Tibial nerve (tissue), 4 donors: ENCODE results near the gene FYCO1. TPM values are rescaled to one million over a fixed set of nuclear protein-coding genes. Genes with fewer than 3 reads are reported as not detected.
A peak's percentile ranks its signal among the peaks of the same experiment; 100 is the strongest.

Experiments used
- DNase-seq, 2 donors: peaks; one replicate each; pipeline ENCODE4 v3.0.0-alpha.2; 2019; ENCODE audit warnings: low spot score in 2 of 2
- H3K27ac ChIP-seq, 4 donors: fragments of 200-600 bp; sonication (generic) in 3 of 4; one replicate each; pipeline ENCODE4 v1.5.1; 2017 to 2019; ENCODE audit warnings: mild to moderate bottlenecking in 1 of 4
- H3K27me3 ChIP-seq, 2 donors: fragments of 200-600 bp; sonication (generic) in 1 of 2; one replicate each; pipeline versions ENCODE4 v1.5.1 to v1.6.0; 2017 to 2019
- H3K36me3 ChIP-seq, 3 donors: fragments of 200-600 bp; sonication (generic); one replicate each; pipeline ENCODE4 v1.5.1; 2018 to 2019
- H3K4me1 ChIP-seq, 4 donors: fragments of 200-600 bp; sonication (generic) in 3 of 4; one replicate each; pipeline ENCODE4 v1.5.1; 2017 to 2019
- H3K4me3 ChIP-seq, 4 donors: fragments of 200-600 bp; sonication (generic) in 3 of 4; one replicate each; pipeline ENCODE4 v1.5.1; 2017 to 2019; ENCODE audit warnings: mild to moderate bottlenecking in 1 of 4, moderate library complexity in 1 of 4
- H3K9me3 ChIP-seq, 4 donors: fragments of 200-600 bp; sonication (generic) in 3 of 4; one replicate each; pipeline ENCODE4 v1.5.1; 2017 to 2019
- EP300 ChIP-seq, 2 donors: sonication (generic); formaldehyde crosslinking; IDR thresholded peaks; one replicate each; pipeline ENCODE4 v1.6.1; 2017; ENCODE audit warnings: antibody characterized with exemption in 2 of 2, mild to moderate bottlenecking in 1 of 2
- POLR2A ChIP-seq, 2 donors: fragments of 450-650 bp; IDR thresholded peaks; one replicate each; pipeline ENCODE4 v1.6.1; 2017; ENCODE audit warnings: antibody characterized with exemption in 2 of 2, mild to moderate bottlenecking in 2 of 2, moderate library complexity in 2 of 2
- WGBS, 2 donors: methylation state at CpG; one replicate each; pipeline ENCODE4 v1.1.5; 2018; 5-methylcytosine and 5-hydroxymethylcytosine counted together
- total RNA-seq, 4 donors: library from RNA; depleted of rRNA; stranded (reverse); fragments of >200 nt; gene quantifications; one replicate each; pipeline ENCODE4 v1.1.0, GENCODE V29; 2016
- TF ChIP-seq, protein P1 (sequence below), 5 experiments: fragments of 200-600 bp in 3 of 5; fragments of 450-650 bp in 2 of 5; sonication (generic) in 3 of 5; IDR thresholded peaks; one replicate each; pipeline ENCODE4 v1.5.1; 2016 to 2019; ENCODE audit warnings: antibody characterized with exemption in 5 of 5, mild to moderate bottlenecking in 3 of 5, moderate library complexity in 2 of 5

The FYCO1 gene
- total RNA-seq, 4 donors from 2014 or later = 61.7 to 85.2 (median 67.9) TPM

DNA sequence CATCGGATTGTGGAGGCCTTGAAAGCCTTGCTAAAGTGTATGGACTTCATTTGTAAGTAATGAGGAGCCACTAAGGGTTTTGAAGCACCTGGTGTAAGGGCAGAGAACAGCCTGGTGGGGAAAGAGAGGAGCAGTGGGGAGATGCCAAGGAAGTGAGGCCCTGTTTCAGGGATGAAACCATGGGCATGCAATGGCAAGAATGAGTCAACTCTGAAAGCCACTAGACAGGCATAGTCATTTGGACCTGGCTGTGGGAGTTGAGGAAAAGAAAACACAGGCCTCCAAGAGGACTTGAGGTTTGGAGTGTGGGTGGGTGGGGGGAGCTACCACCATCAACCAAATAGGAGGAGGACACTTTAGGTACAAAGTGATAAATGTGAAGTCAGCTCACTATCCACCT is 24.1 kb upstream of the FYCO1 start:
- TF ChIP-seq EP300 (IDR thresholded peaks at IDR 0.05) (no peak), POLR2A (IDR thresholded peaks at IDR 0.05) (no peak)
- TF ChIP-seq, protein P1, sequence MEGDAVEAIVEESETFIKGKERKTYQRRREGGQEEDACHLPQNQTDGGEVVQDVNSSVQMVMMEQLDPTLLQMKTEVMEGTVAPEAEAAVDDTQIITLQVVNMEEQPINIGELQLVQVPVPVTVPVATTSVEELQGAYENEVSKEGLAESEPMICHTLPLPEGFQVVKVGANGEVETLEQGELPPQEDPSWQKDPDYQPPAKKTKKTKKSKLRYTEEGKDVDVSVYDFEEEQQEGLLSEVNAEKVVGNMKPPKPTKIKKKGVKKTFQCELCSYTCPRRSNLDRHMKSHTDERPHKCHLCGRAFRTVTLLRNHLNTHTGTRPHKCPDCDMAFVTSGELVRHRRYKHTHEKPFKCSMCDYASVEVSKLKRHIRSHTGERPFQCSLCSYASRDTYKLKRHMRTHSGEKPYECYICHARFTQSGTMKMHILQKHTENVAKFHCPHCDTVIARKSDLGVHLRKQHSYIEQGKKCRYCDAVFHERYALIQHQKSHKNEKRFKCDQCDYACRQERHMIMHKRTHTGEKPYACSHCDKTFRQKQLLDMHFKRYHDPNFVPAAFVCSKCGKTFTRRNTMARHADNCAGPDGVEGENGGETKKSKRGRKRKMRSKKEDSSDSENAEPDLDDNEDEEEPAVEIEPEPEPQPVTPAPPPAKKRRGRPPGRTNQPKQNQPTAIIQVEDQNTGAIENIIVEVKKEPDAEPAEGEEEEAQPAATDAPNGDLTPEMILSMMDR (IDR thresholded peaks at IDR 0.05) = no peak

DNA sequence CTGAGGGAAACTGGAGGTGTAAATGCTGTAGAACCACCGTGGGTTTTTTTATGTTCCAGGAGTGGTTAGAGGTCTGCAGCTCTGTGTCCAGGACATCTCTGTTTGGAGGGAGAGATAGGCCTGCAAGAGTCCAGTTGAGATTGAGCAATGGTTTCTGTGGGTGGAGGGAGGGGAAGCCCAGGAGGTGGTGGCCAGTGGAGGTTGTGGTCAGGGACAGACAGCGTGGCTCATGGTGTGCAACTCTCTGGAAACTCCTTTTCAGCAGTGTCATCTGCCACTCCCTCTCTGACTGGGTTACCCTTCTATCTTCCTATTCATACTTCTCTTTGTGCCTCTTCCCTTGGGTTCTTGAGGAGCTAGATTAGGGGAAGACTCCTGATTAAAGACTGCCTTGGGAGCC is 22.1 kb upstream of the FYCO1 start:
- Histone ChIP-seq H3K27ac (no peak overlapping the region), H3K9me3 (no peaks in the 10 kb centered on the region), H3K27me3 (no peaks in the 10 kb centered on the region), H3K36me3 (no peaks in the 10 kb centered on the region), H3K4me3 (no peak overlapping the region), H3K4me1 (no peaks in the 10 kb centered on the region)
- DNase-seq = peak in 1 of 2 donors; percentile 19
- TF ChIP-seq POLR2A (IDR thresholded peaks at IDR 0.05) (no peak), EP300 (IDR thresholded peaks at IDR 0.05) (no peak)
- TF ChIP-seq, protein P1 (IDR thresholded peaks at IDR 0.05) = no peak
- 51 to 84% methylated on average over 2 of the region's 2 CpGs for WGBS, 2 donors

More for the DNA sequence above, 24.1 kb upstream of the FYCO1 start:
- Histone ChIP-seq H3K27me3 (no peaks in the 10 kb centered on the region), H3K4me3 (no peak overlapping the region), H3K36me3 (no peaks in the 10 kb centered on the region), H3K27ac (no peak overlapping the region), H3K9me3 (peaks cover 0 to 5% (median 0%) of the 10 kb centered on the region in 4 donors), H3K4me1 (no peaks in the 10 kb centered on the region)
- 94% methylated on average over 1 of the region's 1 CpG for WGBS, 2 donors
- DNase-seq = no peak

DNA sequence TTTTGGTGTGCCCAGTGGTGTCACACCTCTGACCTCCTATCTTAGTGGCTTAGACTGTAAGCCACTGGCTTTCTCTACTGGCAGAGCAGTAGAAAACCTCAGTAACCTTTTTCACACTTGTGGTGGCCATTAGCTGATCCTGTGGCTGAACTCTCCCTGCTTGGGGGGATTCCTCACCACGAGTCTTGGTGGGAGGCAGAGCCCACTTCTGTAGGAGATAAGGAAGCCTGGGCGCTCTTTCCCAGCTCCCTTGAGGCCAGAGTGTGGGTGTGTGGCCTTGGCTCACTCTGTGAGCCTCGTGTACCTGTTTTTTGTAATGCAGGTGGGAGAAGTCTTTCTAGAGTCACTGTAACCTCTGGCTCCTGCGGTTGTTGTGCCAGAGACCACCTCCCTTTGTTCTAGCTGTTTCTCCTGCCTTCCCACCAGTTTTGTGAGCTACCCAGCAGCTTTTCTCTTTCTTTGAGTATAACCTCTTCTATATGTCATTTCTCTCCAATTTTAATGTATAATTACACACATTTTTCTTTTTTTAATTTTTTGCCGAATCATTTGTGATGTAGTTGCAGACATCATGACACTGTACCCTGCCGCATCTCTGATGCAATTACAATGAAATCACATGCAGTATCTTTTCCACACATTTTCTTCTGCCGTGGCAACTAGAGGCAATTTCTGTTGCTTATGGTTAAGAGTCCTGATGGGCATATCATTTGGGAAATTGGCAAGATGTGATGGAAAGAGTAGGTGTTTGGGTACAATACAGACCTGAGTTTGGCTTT is 17.9 kb upstream of the FYCO1 start:
- no peak for TF ChIP-seq POLR2A (IDR thresholded peaks at IDR 0.05)
- TF ChIP-seq, protein P1 (IDR thresholded peaks at IDR 0.05) = no peak
- no peak for TF ChIP-seq EP300 (IDR thresholded peaks at IDR 0.05)
- DNase-seq = no peak
- Histone ChIP-seq H3K9me3 (no peaks in the 10 kb centered on the region), H3K36me3 (no peaks in the 10 kb centered on the region), H3K4me3 (no peak overlapping the region), H3K27me3 (no peaks in the 10 kb centered on the region), H3K27ac (no peak overlapping the region), H3K4me1 (no peaks in the 10 kb centered on the region)
- WGBS, 2 donors = 73 to 76% methylated on average over 7 of the region's 7 CpGs

DNA sequence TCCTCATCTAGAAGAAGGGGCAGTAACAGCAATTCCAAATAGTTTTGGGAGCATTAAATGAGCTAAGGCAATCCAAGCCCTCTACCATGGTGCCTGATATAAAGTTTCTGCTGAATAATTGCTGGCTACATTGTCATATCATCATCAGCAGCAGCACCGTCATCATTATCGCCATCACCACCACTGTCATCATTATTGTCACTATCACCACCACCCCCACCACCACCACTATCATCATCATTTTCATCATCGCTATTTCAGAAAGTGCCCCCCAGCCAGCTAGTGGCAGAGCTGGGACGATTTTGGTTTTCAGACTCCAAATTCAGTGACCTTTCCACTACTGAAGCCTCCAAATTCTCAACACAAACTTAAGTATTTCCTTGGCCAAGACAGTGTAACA is 16.6 kb upstream of the FYCO1 start:
- Histone ChIP-seq H3K27me3 (no peaks in the 10 kb centered on the region), H3K27ac (no peak overlapping the region), H3K36me3 (no peaks in the 10 kb centered on the region), H3K4me1 (peaks cover 0 to under 1% (median 0%) of the 10 kb centered on the region in 4 donors), H3K4me3 (no peak overlapping the region), H3K9me3 (no peaks in the 10 kb centered on the region)
- 81 to 91% methylated on average over 4 of the region's 4 CpGs for WGBS, 2 donors
- TF ChIP-seq, protein P1 (IDR thresholded peaks at IDR 0.05) = no peak
- TF ChIP-seq POLR2A (IDR thresholded peaks at IDR 0.05) (no peak), EP300 (IDR thresholded peaks at IDR 0.05) (no peak)
- DNase-seq = no peak

DNA sequence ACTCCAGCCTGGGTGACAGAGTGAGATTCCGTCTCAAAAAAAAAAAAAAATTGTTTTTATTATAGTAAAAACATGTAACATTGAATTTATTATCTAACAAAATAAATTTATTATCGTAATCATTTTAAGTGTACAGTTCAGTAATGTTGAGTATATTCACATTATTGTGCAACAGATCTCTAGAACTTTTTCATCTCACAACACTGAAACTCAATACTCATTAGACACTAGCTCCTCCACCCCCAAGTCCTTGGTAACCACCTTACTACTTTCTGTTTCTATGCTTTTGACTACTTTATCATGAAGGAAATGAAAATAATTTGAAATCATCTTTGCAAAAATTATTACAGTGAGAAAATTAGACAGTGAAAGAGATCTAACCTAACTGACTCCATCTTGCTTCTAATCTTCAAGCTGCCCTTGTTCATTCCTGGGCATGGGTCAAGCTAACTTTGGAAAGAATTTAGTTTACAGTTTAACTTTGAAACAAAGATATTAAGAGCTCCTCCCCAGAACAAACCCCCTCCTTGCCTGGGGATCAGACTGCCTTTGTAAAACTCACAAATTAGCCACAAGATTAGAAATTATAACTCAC is 15.0 kb upstream of the FYCO1 start:
- Histone ChIP-seq H3K36me3 (no peaks in the 10 kb centered on the region), H3K9me3 (no peaks in the 10 kb centered on the region), H3K27me3 (no peaks in the 10 kb centered on the region), H3K4me1 (peaks cover 0 to 16% (median 2%) of the 10 kb centered on the region in 4 donors), H3K27ac (no peak overlapping the region), H3K4me3 (no peak overlapping the region)
- TF ChIP-seq, protein P1 (IDR thresholded peaks at IDR 0.05) = no peak
- no peak for TF ChIP-seq EP300 (IDR thresholded peaks at IDR 0.05)
- TF ChIP-seq POLR2A (IDR thresholded peaks at IDR 0.05) = no peak
- DNase-seq = no peak
- WGBS, 2 donors = 95 to 98% methylated on average over 2 of the region's 2 CpGs
